KOPT-K1 (cell line): ENCODE data around the gene ACOX3.

ENCODE experiments used
- H3K27ac ChIP-seq: fragments of 200-600 bp; sonication (generic); 2 replicates; pipeline ENCODE4 v1.5.1; 2016; ENCODE audit warnings: antibody characterized with exemption, mild to moderate bottlenecking, low read depth, low read length; ENCODE audit not compliant: poor library complexity, severe bottlenecking
- H3K36me3 ChIP-seq: fragments of 200-600 bp; sonication (generic); 2 replicates; pipeline ENCODE4 v1.5.1; 2017; ENCODE audit warnings: antibody characterized with exemption, mild to moderate bottlenecking, low read length, moderate library complexity; ENCODE audit not compliant: insufficient read depth
- H3K9me3 ChIP-seq: fragments of 200-600 bp; sonication (generic); 2 replicates; pipeline ENCODE4 v1.5.1; 2017; ENCODE audit warnings: antibody characterized with exemption, low read length, mild to moderate bottlenecking; ENCODE audit not compliant: insufficient read depth, poor library complexity, severe bottlenecking

Gene ACOX3

DNA sequence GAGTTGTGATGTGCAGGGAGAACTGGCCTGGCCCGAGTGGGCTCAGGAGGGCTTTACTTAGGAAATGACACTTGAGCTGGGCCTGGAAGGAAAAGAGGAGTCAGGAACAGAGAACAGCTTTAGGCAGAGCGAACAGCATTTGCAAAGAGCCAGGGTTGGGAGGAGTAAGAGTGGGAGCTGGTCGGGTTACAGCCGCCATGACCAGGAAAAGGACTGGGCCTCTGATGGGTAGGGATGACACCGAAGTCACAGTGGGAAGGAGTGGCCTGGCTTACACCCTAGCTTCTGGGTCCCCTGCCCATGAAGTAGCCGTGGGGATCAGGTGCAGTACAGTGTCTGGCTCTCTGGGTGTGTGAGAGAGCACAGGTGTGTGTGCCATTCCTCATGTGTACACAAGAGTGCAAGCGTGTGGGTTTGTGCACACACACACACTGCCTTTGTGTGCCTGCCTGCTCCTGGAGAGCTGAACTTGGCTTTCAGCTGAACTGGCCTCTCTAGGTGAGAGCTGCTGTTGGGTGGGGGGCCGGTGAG lies 31.7 kb upstream of the ACOX3 start:
- Histone ChIP-seq H3K9me3 (no peaks in the 10 kb centered on the region), H3K36me3 (peaks cover 79% of the 10 kb centered on the region), H3K27ac (no peak overlapping the region)

DNA sequence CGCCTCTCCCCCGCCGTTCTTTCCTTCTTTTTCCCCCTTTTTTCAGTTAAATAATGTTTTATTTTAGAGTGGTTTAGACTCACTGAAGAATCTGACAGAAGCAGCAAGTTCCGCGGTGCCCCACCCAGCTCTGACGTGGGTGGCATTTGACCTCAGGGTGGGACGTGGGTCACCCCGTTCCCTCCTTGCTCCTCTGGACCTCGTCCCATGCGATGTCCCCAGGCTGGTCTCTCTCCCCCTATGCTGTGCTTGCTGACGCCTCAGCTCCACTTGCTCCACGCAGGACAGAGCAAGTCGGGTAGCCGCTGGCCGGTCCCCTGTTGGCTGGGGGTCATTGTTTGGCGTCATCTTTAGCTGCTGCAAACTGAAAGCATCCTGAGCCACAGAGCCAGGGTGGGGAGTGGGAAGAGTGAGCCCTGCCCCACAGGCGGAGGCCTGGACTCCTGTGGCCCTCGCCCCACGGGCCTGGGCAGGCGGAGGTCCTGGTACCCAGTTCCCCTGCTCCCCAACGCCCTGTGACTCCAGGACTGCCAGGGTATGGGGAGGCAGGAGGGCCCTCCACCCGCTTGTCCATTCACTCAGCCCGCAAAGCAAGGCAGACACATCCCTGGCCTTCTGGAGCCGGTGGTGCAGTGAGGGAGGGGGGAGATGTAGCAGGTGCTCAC lies 30.8 kb upstream of the ACOX3 start:
- Histone ChIP-seq H3K36me3 (peaks cover 79% of the 10 kb centered on the region), H3K9me3 (no peaks in the 10 kb centered on the region), H3K27ac (no peak overlapping the region)

DNA sequence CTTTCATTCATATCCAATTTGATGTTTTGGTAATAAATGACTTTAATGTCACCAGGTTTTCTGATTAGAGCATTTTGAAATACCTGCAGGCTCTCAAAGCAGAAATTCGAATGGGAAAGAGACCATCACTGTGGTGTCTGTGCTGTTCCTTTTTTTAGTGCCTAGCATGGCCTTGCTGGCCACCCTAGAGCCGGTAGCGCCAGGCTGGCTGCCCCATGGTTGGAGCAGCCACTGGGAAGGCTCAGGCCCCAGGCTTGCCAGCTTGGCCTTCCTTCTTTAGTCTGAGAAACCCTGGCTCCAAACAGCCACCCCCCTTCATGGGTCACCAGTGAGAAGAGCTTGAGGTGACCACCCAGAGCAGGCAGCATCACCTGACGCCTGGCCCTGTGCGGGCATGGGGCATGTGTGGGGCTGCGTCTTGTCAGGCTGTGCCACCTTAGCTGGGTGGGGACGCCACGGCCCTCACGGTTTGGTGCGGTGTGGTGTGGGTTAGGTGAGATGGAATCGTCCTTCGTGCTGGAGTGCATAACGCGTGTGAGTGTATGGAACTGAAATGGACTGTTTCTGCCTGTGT lies 30.0 kb upstream of the ACOX3 start:
- Histone ChIP-seq H3K27ac (no peak overlapping the region), H3K36me3 (peaks cover 79% of the 10 kb centered on the region), H3K9me3 (no peaks in the 10 kb centered on the region)

DNA sequence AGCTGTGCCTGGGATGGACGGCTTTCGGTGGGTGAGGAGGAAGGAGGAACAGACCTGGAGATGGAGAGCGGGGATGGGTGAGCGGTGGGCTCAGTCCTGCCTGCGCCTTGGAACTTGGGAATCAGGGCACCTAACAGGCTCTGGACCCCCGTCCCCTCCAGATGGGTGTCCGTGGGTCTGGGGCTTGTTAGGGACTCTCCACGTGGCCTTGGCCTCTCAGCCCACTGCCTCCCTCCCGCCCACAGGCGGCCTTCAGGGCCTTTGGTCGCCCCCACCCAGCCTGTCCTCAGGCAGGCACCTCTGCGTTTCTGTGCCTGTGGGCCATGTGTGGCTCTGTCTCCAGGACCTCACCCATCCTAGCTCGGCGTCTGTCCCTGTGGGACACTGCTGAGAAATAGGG lies 29.0 kb upstream of the ACOX3 start:
- no peak overlapping the region for H3K27ac ChIP-seq
- peaks cover 83% of the 10 kb centered on the region for H3K36me3 ChIP-seq
- no peaks in the 10 kb centered on the region for H3K9me3 ChIP-seq

DNA sequence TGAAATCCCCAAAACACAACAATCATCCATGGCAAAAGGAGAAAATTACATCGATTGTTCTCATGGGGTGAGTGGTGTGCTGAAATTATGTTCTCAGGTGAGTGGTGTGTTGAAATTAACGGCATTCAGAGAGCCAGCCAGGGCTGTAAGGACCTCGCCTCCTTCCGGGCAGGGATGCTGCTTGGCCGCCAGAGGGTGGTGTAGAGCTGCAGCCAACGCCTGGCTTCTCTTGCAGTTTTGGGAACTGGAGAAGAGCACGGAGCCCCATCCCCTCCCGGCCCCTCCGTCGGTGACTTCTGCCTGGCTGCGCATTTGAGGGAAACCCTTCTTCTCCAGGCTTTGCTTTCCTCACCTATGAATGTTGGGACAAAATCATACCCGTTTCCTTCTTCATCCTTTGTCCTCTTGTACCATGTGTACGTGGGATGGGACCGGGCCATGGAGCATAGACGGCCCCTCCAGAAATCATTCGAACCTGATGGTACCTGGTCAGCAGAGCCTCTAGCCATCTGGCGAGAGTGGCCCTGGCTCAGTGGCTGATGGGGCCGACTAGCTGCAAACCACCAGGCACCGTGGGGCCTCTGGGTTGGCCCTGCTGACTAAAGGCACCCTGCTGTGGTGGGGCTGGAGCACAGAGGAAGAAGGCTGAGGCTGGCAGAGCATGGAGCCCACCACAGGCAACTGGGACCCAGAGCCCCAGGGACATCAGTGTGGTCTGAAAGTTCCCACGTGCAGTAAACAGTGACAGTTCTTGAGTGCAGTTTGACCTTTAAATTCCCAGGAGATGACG lies 28.4 kb upstream of the ACOX3 start:
- Histone ChIP-seq H3K36me3 (peaks cover 89% of the 10 kb centered on the region), H3K9me3 (no peaks in the 10 kb centered on the region), H3K27ac (no peak overlapping the region)

DNA sequence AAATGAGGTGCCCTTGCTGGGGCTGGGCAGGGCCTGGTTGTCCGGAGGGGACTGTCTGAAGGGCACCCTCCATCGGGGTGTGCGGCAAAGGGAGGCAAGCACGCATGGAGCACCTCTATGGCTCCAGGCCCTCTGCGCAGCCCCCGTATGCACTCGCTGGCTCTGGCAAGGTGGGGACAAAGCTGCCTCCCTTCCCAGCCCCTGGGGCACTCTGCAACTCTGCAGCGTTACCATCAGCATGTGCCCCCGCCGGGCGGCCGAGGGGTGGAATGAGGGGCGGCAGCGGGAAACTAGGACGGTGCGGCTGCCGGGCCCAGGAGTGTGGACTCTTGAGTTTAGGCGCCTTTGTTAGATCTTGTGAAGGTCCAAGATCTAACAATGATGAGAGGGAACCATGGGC lies 26.5 kb upstream of the ACOX3 start:
- Histone ChIP-seq H3K36me3 (peaks cover 96% of the 10 kb centered on the region), H3K9me3 (no peaks in the 10 kb centered on the region), H3K27ac (no peak overlapping the region)

DNA sequence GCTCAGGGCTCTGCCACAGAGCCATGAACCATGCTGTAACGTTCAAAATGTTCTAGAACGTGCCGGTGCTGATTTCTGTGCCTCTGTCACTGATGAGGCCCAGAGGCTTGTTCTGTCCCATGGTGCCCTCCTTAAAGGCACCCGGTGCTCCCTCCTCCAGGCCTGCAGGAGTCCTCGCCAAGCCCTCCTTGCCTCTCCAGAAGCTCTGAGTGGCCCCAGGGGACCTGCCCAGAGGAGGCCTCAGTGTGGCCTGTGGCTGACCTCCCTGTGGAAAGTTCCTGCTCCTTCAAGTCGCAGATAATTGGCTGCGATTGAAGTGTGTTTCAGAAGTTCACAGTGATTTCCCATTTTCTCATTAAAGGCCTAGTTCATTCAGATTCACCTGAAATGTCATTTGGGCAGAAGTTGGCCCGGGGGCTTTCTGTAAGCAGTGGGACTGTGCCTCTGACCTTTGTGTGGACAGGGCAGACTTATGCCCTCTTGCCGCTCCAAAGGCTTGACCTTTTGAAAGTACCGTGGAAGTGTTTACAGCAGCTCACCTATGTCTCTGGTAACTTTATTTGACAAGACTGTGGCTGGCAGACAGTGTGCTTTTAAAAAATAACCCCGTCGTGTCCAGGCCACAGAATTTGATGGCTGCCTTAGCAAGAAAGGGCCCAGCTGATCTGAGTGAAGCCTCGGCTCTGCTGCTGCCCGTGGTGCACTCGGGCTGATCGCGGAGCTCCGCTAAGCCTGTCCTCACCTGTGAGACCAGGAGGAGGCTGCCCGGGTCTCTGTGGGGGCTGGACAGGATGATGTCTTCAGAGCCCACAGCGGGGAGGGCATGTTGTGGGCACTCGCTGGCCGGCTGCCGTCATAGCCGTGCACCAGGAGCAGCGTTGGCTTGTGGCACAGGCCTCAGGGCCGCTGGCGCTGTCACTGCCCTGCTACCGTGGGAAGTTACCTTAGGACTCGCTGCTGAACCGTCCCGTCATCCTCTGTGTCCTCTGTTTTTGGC lies 25.4 kb upstream of the ACOX3 start:
- H3K9me3 ChIP-seq, result no peaks in the 10 kb centered on the region
- H3K36me3 ChIP-seq, result peaks cover 95% of the 10 kb centered on the region
- H3K27ac ChIP-seq, result no peak overlapping the region

DNA sequence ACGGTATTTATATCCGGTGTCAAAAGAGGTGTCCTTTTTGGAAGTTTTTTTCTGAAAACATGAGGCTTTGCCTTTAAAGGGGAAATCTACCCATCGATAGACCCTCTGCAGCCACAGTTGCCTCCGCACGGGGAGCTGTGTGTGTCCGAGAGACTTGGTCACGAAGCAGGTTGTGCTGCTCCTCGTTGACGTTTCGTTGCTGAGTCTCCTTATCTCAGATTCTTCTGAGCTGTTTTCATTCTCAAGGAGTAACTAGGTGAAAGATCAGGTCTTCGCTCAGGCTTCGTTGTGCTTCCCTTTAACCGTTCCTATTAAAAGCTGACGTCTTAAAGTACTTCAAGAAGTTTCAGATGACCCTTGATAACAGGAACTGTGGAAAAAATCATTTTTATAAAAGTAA lies 23.9 kb upstream of the ACOX3 start:
- Histone ChIP-seq H3K27ac (no peak overlapping the region), H3K36me3 (peaks cover 95% of the 10 kb centered on the region), H3K9me3 (no peaks in the 10 kb centered on the region)

DNA sequence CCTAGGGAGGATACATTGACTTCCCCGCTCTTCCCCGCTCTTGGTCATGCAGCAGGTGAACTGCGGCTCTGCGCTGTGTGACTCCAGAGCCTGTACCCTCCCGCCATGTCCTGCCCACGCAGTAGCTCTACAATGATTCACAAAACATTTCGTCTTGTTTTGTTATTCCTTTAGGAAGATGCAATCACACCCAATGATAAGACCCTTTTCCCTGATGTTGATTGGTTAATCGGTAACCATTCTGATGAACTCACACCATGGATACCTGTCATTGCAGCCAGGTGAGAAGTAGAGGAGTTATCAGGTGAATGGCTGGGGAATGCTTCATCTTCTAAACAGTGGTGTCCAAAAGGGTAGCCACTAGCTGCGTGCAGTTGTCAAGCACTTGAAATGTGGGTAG lies 23.3 kb upstream of the ACOX3 start:
- peaks cover 95% of the 10 kb centered on the region for H3K36me3 ChIP-seq

DNA sequence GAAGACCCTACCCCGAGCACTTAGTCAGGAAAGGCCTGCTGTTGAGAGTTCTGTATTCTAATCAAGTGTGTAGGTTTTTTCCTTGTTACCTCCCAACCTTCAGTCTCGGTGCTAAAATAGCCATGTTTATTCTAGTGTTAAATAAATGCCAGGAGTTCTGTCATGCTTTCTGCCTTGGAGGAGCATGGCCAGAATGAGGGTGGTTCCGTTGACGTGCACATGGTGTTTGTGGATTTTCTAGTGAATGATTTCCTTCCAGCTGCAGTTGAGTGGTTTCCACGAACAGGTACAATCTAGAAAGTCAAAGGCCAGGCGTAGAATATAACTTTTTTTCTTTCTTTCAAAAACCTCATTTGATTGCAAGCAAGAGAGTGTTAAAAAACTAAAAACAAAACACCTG lies 21.1 kb upstream of the ACOX3 start:
- no peak overlapping the region for H3K27ac ChIP-seq
- H3K36me3 ChIP-seq, result peaks cover 95% of the 10 kb centered on the region
- no peaks in the 10 kb centered on the region for H3K9me3 ChIP-seq

More for the DNA sequence above, 23.3 kb upstream of the ACOX3 start:
- Histone ChIP-seq H3K27ac (no peak overlapping the region), H3K9me3 (no peaks in the 10 kb centered on the region)

DNA sequence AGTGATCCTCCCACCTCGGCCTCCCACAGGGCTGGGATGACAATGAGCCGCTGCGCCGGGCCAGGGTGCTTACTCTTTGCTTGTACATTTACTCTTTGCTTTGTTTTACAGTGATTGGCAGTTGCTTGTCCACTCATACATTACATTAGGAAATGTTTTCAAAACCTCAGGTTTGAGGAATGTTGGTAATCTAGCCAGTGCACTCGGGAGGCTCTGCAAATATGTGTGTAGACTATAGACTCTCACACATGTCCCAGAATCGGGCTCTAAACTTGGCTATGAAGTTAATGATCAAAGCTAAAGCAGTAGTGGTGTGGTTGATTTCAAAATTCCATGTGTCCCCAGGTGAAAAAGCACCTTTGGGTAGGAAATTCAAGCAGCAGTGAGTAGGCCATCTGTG lies 20.6 kb upstream of the ACOX3 start:
- H3K9me3 ChIP-seq, result no peaks in the 10 kb centered on the region

DNA sequence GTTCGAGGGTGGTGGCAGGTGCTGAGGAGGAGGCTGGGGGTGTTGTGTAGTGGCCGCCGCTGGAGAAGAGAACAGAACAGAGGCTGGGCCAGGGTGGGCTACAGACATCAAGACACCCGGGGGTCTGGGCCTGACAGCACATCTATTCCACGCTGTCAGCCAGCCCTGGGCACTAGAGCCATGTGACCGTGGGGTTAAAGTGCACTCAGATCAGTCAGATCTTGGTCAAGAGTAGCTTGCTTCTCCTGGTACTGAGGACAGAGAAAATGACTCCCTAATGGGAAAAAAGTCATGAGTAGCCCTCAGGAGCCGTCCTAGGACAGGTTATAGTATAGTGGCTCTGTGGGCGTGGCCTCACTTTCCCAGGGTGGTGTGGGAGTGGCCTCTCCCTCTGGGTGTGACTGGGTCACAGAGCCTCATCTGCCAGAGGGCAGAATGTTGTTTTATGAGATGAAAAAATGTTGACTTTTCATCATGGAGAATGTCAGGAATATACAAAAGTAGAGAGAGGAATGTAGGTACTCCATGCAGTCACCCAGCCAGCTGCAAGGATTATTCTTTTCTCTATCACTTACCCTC lies 19.4 kb upstream of the ACOX3 start:
- Histone ChIP-seq H3K27ac (no peak overlapping the region), H3K9me3 (no peaks in the 10 kb centered on the region), H3K36me3 (peaks cover 94% of the 10 kb centered on the region)

More for the DNA sequence above, 20.6 kb upstream of the ACOX3 start:
- H3K27ac ChIP-seq, result no peak overlapping the region
- H3K36me3 ChIP-seq, result peaks cover 95% of the 10 kb centered on the region

DNA sequence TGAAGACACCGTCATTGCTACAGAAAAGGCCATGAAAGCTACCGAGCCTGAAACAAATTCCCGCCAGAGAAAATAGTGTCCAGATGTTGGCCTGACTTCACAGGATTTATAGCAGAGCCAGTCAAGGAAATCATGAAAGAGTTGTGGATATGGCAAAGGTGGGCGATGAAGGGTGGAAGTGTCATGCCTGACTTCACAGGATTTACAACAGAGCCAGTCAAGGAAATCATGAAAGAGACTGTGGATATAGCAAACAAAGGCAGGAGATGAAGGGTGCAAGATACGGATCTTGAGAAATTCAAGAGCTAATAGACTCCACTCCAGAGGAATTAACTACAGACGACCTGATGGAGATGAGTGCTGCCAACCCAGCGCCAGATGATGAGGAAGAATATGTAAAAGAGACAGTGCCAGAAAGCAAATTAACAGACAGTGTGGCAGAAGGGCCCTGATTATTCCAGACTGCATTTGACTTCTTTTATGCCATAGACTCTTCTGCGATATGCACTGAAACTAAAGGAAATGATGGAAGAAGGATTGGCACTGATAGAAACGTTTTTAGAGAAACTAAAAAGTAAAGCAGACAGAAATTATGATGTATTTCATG lies 17.2 kb upstream of the ACOX3 start:
- Histone ChIP-seq H3K27ac (no peak overlapping the region), H3K9me3 (no peaks in the 10 kb centered on the region), H3K36me3 (peaks cover 96% of the 10 kb centered on the region)

DNA sequence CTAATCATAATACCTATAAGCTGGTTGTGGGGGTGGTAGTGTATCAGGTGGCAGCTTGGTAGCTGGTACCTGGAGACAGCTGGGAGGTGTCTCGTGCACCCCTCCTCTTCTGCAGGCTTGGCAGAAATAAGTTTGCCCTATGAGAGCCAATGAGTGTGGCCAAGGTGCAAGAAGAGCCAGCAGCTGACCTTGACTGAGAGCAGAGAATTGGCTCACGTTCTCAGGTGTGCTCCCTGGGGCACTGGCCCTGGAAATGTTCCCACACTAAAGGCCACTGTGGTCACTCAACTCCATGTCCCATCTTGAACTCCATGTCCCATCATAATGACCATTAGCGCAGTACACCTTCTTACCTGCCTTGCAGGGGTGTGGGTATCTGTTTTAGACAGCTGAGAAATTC lies 13.4 kb upstream of the ACOX3 start:
- Histone ChIP-seq H3K36me3 (peaks cover 94% of the 10 kb centered on the region), H3K27ac (no peak overlapping the region), H3K9me3 (no peaks in the 10 kb centered on the region)
